ENCODE results near the gene APOM. TPM values are rescaled to one million over a fixed set of nuclear protein-coding genes. Genes with fewer than 3 reads are reported as not detected.
A peak's percentile ranks its signal among the peaks of the same experiment; 100 is the strongest.

Gene APOM
- total and polyA plus RNA-seq, 7 experiments from 2014 or later = 0.78 to 5.0 (median 3.6) TPM

DNA sequence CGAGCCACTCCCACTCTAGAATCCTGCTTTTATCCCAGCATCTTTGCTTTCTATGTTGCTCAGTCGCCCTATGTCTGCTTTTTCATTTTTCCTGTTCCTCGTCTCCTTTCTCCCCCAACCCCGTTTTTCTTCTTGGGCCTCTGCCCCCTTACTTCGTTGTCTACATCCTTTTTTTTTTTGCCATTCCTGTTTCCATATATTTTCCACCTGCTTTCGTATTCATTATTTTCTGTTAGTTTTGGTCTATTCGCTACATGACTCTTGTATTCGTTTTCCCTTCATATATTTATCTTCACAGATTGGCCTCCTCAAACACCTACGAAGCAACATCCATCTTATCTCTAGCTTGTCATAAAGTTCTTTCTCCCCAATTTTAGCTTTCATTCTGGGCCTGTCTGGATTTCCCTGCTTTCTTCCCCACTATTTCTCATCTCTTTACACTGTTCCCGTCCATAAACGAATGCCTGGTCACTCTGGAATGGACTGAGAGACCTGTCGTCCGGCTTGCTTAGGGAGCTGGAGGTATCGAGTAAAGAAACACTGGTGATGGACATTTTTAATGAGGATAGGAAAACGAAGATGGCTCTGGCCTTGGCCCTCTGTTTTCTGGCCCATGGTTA lies 34.3 kb upstream of the APOM start:
- H3K27me3 ChIP-seq (ENCODE audit: control insufficient read depth in 2 of 2, insufficient read depth in 2 of 2, low read length in 2 of 2) = no peaks in the 10 kb centered on the region
- intact Hi-C loops (cut with micrococcal nuclease) = loop anchor here (2.0 to 5.0 kb wide), 10 partner anchors 17 to 1231 kb away; partner anchors contain the start of genes NELFE (in 2 of the 2), SKIC2 (in 2 of the 2), GNL1 (in 1 of the 2) and HSPA1B (in 1 of the 2)
- Mint-ChIP-seq H3K4me3 (peak overlapping the region; percentile 82 to 95 (median 93)), H3K4me1 (peaks cover 15 to 46% (median 41%) of the 10 kb centered on the region in 7 donors), H3K36me3 (peaks cover under 1 to 41% (median 10%) of the 10 kb centered on the region in 5 donors), H3K27me3 (no peaks in the 10 kb centered on the region), H3K27ac (peak overlapping the region; percentile 90 to 98 (median 96)), H3K9me3 (peaks cover 0 to 2% (median 0%) of the 10 kb centered on the region in 11 donors)
- ATAC-seq = no peak
- ChIA-PET POLR2A (interaction anchor here (0.6 to 66.4 kb wide), 15 partner anchors 15 to 338 kb away, joined by 3 to 3078 read pairs (median 5); partner anchors contain the start of genes APOM, ATP6V1G2, BAG6 and C6orf47), CTCF (no interaction called here)
- no peaks in the 10 kb centered on the region for H3K9me3 ChIP-seq (ENCODE audit: control insufficient read depth in 2 of 3, low read length in 3 of 3)
- DNase-seq = peak in 3 of 9 donors; percentile 15 to 29 (median 21)
- peaks cover 9 to 14% of the 10 kb centered on the region in 2 donors for H3K4me1 ChIP-seq (ENCODE audit: control insufficient read depth in 2 of 2, insufficient read depth in 2 of 2, low read length in 2 of 2)
- H3K4me3 ChIP-seq (ENCODE audit: low read length) = peak overlapping the region; percentile 90
- peaks cover 12 to 31% (median 13%) of the 10 kb centered on the region in 3 experiments for H3K36me3 ChIP-seq (ENCODE audit: control insufficient read depth in 2 of 3, insufficient read depth in 3 of 3, low read length in 3 of 3)
- H3K27ac ChIP-seq (ENCODE audit: low read depth, low read length) = peak overlapping the region; percentile 96

DNA sequence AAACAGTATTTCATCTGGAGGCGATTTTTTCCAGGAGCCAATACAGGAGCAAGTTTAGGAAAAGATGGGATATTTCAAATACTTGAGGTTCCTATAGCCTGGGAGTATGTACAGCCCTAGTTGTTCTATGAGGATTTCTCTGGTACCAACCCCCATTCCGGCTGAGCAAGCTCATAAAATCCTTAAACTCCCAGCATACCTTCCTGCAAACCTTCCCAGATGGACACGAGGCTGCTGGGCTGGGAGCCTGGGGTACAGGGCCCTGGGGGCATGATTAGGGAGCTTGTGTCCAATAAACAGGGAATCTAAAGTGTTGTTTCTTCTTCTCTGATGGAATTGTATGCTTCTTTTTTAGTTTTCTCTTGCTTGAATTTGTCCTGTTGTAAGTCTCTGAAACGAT lies 33.7 kb upstream of the APOM start:
- no peaks in the 10 kb centered on the region for H3K9me3 ChIP-seq (ENCODE audit: control insufficient read depth in 2 of 3, low read length in 3 of 3)
- H3K27me3 Mint-ChIP-seq = no peaks in the 10 kb centered on the region
- H3K4me1 ChIP-seq (ENCODE audit: control insufficient read depth in 2 of 2, insufficient read depth in 2 of 2, low read length in 2 of 2) = peaks cover 3 to 14% of the 10 kb centered on the region in 2 donors
- peaks cover 4 to 41% (median 13%) of the 10 kb centered on the region in 5 donors for H3K36me3 Mint-ChIP-seq
- H3K27ac ChIP-seq (ENCODE audit: low read depth, low read length) = peak overlapping the region; percentile 96
- ATAC-seq (no peak), DNase-seq (no peak)
- POLR2A ChIA-PET = interaction anchor here (0.6 to 66.4 kb wide), 15 partner anchors 16 to 338 kb away, joined by 3 to 3078 read pairs (median 4); partner anchors contain the start of genes APOM, ATP6V1G2, BAG6 and C6orf47
- intact Hi-C loops (cut with micrococcal nuclease) = loop anchor here (2.0 to 5.0 kb wide), 10 partner anchors 17 to 1230 kb away; partner anchors contain the start of genes NELFE (in 2 of the 2), SKIC2 (in 2 of the 2), GNL1 (in 1 of the 2) and HSPA1B (in 1 of the 2)
- peaks cover 17 to 37% (median 18%) of the 10 kb centered on the region in 3 experiments for H3K36me3 ChIP-seq (ENCODE audit: control insufficient read depth in 2 of 3, insufficient read depth in 3 of 3, low read length in 3 of 3)
- peak overlapping the region; percentile 82 to 95 (median 93) for H3K4me3 Mint-ChIP-seq
- H3K4me3 ChIP-seq (ENCODE audit: low read length) = no peak overlapping the region
- H3K27ac Mint-ChIP-seq = peak overlapping the region; percentile 90 to 98 (median 96)
- no peaks in the 10 kb centered on the region for H3K27me3 ChIP-seq (ENCODE audit: control insufficient read depth in 2 of 2, insufficient read depth in 2 of 2, low read length in 2 of 2)
- peaks cover 0 to 2% (median 0%) of the 10 kb centered on the region in 11 donors for H3K9me3 Mint-ChIP-seq
- peaks cover 9 to 40% (median 35%) of the 10 kb centered on the region in 7 donors for H3K4me1 Mint-ChIP-seq
- CTCF ChIA-PET = interaction anchor here (0.8 kb wide), 1 partner anchor 125 kb away, joined by 3 read pairs; no protein-coding TSS in a partner anchor

DNA sequence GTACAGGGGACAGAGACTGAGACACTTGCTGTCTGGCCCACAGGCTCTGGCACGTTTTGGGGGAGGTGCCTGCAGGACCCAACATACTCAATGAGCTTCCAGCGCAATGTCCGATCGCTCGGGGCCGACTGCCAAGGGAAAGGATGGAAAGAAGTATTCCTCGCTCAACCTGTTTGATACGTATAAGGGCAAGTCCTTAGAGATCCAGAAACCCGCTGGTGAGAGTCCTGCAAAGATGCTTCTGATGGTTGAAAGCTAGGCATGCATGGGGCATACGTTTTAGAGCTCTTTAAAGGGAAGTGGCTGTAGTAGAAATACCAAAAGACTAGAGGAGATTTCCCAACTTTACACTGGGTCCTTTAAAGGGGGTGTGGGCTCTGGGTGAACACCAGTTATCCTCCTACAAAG lies 33.0 kb upstream of the APOM start:
- no peak for DNase-seq
- H3K36me3 ChIP-seq (ENCODE audit: control insufficient read depth in 2 of 3, insufficient read depth in 3 of 3, low read length in 3 of 3) = peaks cover 20 to 44% (median 21%) of the 10 kb centered on the region in 3 experiments
- peaks cover 3 to 14% of the 10 kb centered on the region in 2 donors for H3K4me1 ChIP-seq (ENCODE audit: control insufficient read depth in 2 of 2, insufficient read depth in 2 of 2, low read length in 2 of 2)
- ATAC-seq = no peak
- no peaks in the 10 kb centered on the region for H3K9me3 ChIP-seq (ENCODE audit: control insufficient read depth in 2 of 3, low read length in 3 of 3)
- Mint-ChIP-seq H3K9me3 (peaks cover 0 to 2% (median 0%) of the 10 kb centered on the region in 11 donors), H3K4me1 (peaks cover 9 to 38% (median 34%) of the 10 kb centered on the region in 7 donors), H3K27ac (peak overlapping the region; percentile 66 to 98 (median 96)), H3K27me3 (no peaks in the 10 kb centered on the region), H3K36me3 (peaks cover 4 to 46% (median 20%) of the 10 kb centered on the region in 5 donors), H3K4me3 (peak overlapping the region in 5 of 10 donors; percentile 88 to 95 (median 93))
- intact Hi-C loops (cut with micrococcal nuclease) = loop anchor here (5.0 kb wide), 3 partner anchors 335 to 1230 kb away; partner anchors contain the start of genes GNL1 (in 1 of the 2), NELFE (in 1 of the 2), PRR3 (in 1 of the 2) and PSMB9 (in 1 of the 2)
- H3K27ac ChIP-seq (ENCODE audit: low read depth, low read length) = peak overlapping the region; percentile 96
- CTCF ChIA-PET = interaction anchor here (0.8 kb wide), 1 partner anchor 126 kb away, joined by 3 read pairs; no protein-coding TSS in a partner anchor
- POLR2A ChIA-PET = interaction anchor here (0.6 to 66.4 kb wide), 9 partner anchors 12 to 296 kb away, joined by 3 to 3078 read pairs (median 5); partner anchors contain the start of genes ATP6V1G2, BAG6, DDX39B and HSPA1B
- H3K4me3 ChIP-seq (ENCODE audit: low read length) = no peak overlapping the region
- H3K27me3 ChIP-seq (ENCODE audit: control insufficient read depth in 2 of 2, insufficient read depth in 2 of 2, low read length in 2 of 2) = no peaks in the 10 kb centered on the region

DNA sequence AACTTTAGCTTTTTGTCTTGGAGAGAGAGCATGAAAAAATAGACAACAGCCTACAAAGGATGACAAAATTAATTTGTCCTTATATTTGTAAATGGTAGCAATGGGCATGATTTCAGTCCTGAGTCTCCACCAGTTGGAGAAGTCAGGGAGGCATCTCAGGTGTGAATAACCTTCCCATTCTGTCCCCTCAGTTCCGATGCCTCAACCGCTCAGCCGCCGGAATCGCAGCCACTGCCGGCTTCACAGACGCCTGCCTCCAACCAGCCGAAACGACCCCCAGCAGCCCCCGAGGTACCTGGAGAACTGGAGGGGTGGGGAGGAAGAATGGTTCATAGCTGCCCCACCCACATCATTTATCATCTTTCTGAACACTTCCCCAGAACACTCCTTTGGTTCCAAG lies 31.6 kb upstream of the APOM start:
- no peaks in the 10 kb centered on the region for H3K27me3 Mint-ChIP-seq
- Histone ChIP-seq H3K9me3 (ENCODE audit: control insufficient read depth in 2 of 3, low read length in 3 of 3) (no peaks in the 10 kb centered on the region), H3K4me1 (ENCODE audit: control insufficient read depth in 2 of 2, insufficient read depth in 2 of 2, low read length in 2 of 2) (peaks cover 3 to 14% of the 10 kb centered on the region in 2 donors), H3K36me3 (ENCODE audit: control insufficient read depth in 2 of 3, insufficient read depth in 3 of 3, low read length in 3 of 3) (peaks cover 20 to 57% (median 23%) of the 10 kb centered on the region in 3 experiments), H3K27me3 (ENCODE audit: control insufficient read depth in 2 of 2, insufficient read depth in 2 of 2, low read length in 2 of 2) (no peaks in the 10 kb centered on the region), H3K4me3 (ENCODE audit: low read length) (no peak overlapping the region), H3K27ac (ENCODE audit: low read depth, low read length) (no peak overlapping the region)
- ATAC-seq = no peak
- CTCF ChIA-PET = interaction anchor here (0.6 to 1.2 kb wide), 2 partner anchors 42 to 117 kb away, joined by 3 read pairs; partner anchors contain the start of gene LTB
- no peak for DNase-seq
- peaks cover 4 to 48% (median 21%) of the 10 kb centered on the region in 5 donors for H3K36me3 Mint-ChIP-seq
- peak overlapping the region in 4 of 9 donors; percentile 5 to 74 (median 23) for H3K27ac Mint-ChIP-seq
- intact Hi-C loops (cut with micrococcal nuclease) = loop anchor here (5.0 kb wide), 3 partner anchors 333 to 1228 kb away; partner anchors contain the start of genes GNL1 (in 1 of the 2), NELFE (in 1 of the 2), PRR3 (in 1 of the 2) and PSMB9 (in 1 of the 2)
- POLR2A ChIA-PET = interaction anchor here (66.4 kb wide), 1 partner anchor 60 kb away, joined by 3078 read pairs; the partner anchor contains the start of genes ATP6V1G2, DDX39B, LST1 and LTA
- H3K9me3 Mint-ChIP-seq = peaks cover 0 to 2% (median 0%) of the 10 kb centered on the region in 11 donors
- H3K4me1 Mint-ChIP-seq = peaks cover 9 to 39% (median 30%) of the 10 kb centered on the region in 7 donors
- H3K4me3 Mint-ChIP-seq = no peak overlapping the region

DNA sequence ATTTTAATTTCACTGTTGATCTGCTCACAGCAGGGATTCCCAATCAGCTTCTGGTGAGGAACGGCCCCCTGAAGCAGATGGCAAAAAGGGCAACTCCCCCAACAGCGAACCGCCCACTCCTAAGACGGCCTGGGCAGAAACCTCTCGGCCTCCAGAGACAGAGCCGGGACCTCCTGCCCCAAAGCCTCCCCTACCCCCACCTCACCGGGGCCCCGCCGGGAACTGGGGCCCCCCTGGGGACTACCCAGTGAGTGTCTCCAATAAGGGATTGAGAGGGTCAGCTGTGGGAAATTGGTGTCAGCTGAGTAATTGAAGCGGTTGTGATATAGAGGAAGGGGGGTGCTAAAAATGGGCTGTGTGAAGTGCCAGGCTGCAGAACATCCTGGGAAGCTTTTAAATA lies 28.7 kb upstream of the APOM start:
- ATAC-seq (no peak), DNase-seq (no peak)
- intact Hi-C loops (cut with micrococcal nuclease) = no loop called here
- H3K27ac Mint-ChIP-seq = peak overlapping the region in 2 of 9 donors; percentile 1 to 34
- H3K27ac ChIP-seq (ENCODE audit: low read depth, low read length) = no peak overlapping the region
- ChIA-PET POLR2A (interaction anchor here (0.7 to 66.4 kb wide), 5 partner anchors 13 to 268 kb away, joined by 3 to 3078 read pairs (median 4); partner anchors contain the start of genes ATP6V1G2, BAG6, DDX39B and LST1), CTCF (interaction anchor here (0.6 kb wide), 1 partner anchor 76 kb away, joined by 3 read pairs; no protein-coding TSS in a partner anchor)
- no peaks in the 10 kb centered on the region for H3K9me3 ChIP-seq (ENCODE audit: control insufficient read depth in 2 of 3, low read length in 3 of 3)
- H3K36me3 Mint-ChIP-seq = peaks cover 14 to 60% (median 26%) of the 10 kb centered on the region in 5 donors
- peaks cover 20 to 86% (median 29%) of the 10 kb centered on the region in 3 experiments for H3K36me3 ChIP-seq (ENCODE audit: control insufficient read depth in 2 of 3, insufficient read depth in 3 of 3, low read length in 3 of 3)
- no peaks in the 10 kb centered on the region for H3K9me3 Mint-ChIP-seq
- no peaks in the 10 kb centered on the region for H3K27me3 ChIP-seq (ENCODE audit: control insufficient read depth in 2 of 2, insufficient read depth in 2 of 2, low read length in 2 of 2)
- H3K4me1 ChIP-seq (ENCODE audit: control insufficient read depth in 2 of 2, insufficient read depth in 2 of 2, low read length in 2 of 2) = peaks cover 0 to 3% of the 10 kb centered on the region in 2 donors
- no peaks in the 10 kb centered on the region for H3K27me3 Mint-ChIP-seq
- H3K4me3 Mint-ChIP-seq = no peak overlapping the region
- no peak overlapping the region for H3K4me3 ChIP-seq (ENCODE audit: low read length)
- peaks cover 0 to 28% (median 12%) of the 10 kb centered on the region in 7 donors for H3K4me1 Mint-ChIP-seq

Measured in naive thymus-derived CD4-positive, alpha-beta T cell (primary cell).